PC-3 (cell line): Measurements from ENCODE around the gene SRGAP3.

Experiments
- CTCF ChIP-seq: fragments of 300-600 bp; sonication (generic); conservative IDR thresholded peaks from 2 replicates; pipeline ENCODE4 v1.5.1; 2017; ENCODE audit warnings: antibody characterized with exemption, low read depth, mild to moderate bottlenecking, low read length
- EZH2 ChIP-seq: fragments of 300-600 bp; sonication (generic); IDR thresholded peaks from one replicate; pipeline ENCODE4 v1.6.1; 2017; ENCODE audit warnings: antibody characterized with exemption, mild to moderate bottlenecking, low read length; ENCODE audit not compliant: unreplicated experiment

- TF ChIP-seq CTCF (no peak), EZH2 (no peak)
These were observed 749 bp downstream of the SRGAP3 start for GRCh38 chr3:9248522-9249271.
